RWPE1 (cell line): Measurements from ENCODE around the gene DYNLL2.
A peak's percentile ranks its signal among the peaks of the same experiment; 100 is the strongest.

Experiments used
- CTCF ChIA-PET: fragments of 350-600 bp; sonication (Branson Sonifier 250); formaldehyde crosslinking; extraction: SDS; loops from one replicate; lab custom pipeline; 2021; lab: Yijun Ruan, JAX
- POLR2A ChIA-PET: fragments of 400-600 bp; formaldehyde crosslinking; extraction: SDS; loops from one replicate; lab custom pipeline; 2020; ENCODE audit warnings: antibody characterized with exemption; ENCODE audit not compliant: low non-redundant PET; lab: Yijun Ruan, JAX
- DNase-seq: peaks from one replicate; pipeline ENCODE4 v3.0.0; 2012; ENCODE audit warnings: low spot score
- H3K27ac ChIP-seq: fragments of 450-650 bp; 2 replicates; pipeline ENCODE4 v1.5.1; 2017
- CTCF ChIP-seq: fragments of 450-650 bp; conservative IDR thresholded peaks from 2 replicates; pipeline ENCODE4 v1.5.1; 2017; ENCODE audit warnings: low read depth, mild to moderate bottlenecking

DYNLL2 gene

GRCh38 chr17:58088624-58089023 lies 5.4 kb downstream of the DYNLL2 start:
- no peak for DNase-seq
- no peak overlapping the region for H3K27ac ChIP-seq
- POLR2A ChIA-PET: no interaction called here
- CTCF ChIA-PET: no interaction called here
- no peak for TF ChIP-seq CTCF

- no peak overlapping the region for H3K27ac ChIP-seq
- CTCF ChIA-PET: no interaction called here
- POLR2A ChIA-PET: no interaction called here
- DNase-seq: no peak
- no peak for TF ChIP-seq CTCF
These were observed 5.9 kb downstream of the DYNLL2 start for GRCh38 chr17:58089111-58089510.

GRCh38 chr17:58091024-58091567 lies 7.9 kb downstream of the DYNLL2 start:
- TF ChIP-seq CTCF: no peak
- CTCF ChIA-PET: interaction anchor here (0.5 kb wide), 2 partner anchors 203 to 228 kb away, joined by 3 to 4 read pairs; no protein-coding TSS in a partner anchor
- POLR2A ChIA-PET: no interaction called here
- DNase-seq: no peak
- no peak overlapping the region for H3K27ac ChIP-seq

GRCh38 chr17:58092101-58092796 lies 9.0 kb downstream of the DYNLL2 start:
- TF ChIP-seq CTCF: no peak
- H3K27ac ChIP-seq: peak overlapping the region; percentile 25
- ChIA-PET POLR2A (no interaction called here), CTCF (interaction anchor here (0.6 kb wide), 1 partner anchor 200 kb away, joined by 3 read pairs; no protein-coding TSS in a partner anchor)
- DNase-seq: no peak

- ChIA-PET POLR2A (no interaction called here), CTCF (interaction anchor here (0.6 kb wide), 1 partner anchor 200 kb away, joined by 3 read pairs; no protein-coding TSS in a partner anchor)
- no peak for TF ChIP-seq CTCF
- peak overlapping the region; percentile 49 for H3K27ac ChIP-seq
- peak; percentile 46 for DNase-seq
These were observed 9.7 kb downstream of the DYNLL2 start for GRCh38 chr17:58092797-58093385.

GRCh38 chr17:58094118-58094517 lies 10.9 kb downstream of the DYNLL2 start:
- H3K27ac ChIP-seq: no peak overlapping the region
- CTCF ChIA-PET: no interaction called here
- POLR2A ChIA-PET: no interaction called here
- DNase-seq: no peak
- TF ChIP-seq CTCF: no peak
